ENCODE data around the gene CLIP1. TPM values are rescaled to one million over a fixed set of nuclear protein-coding genes. Genes with fewer than 3 reads are reported as not detected.
A peak's percentile ranks its signal among the peaks of the same experiment; 100 is the strongest.
"Not testable (repeated sequence)": the region's sequence is repeated elsewhere in the genome, so short reads cannot be mapped to it uniquely, and the experiment has no call there.

CLIP1 gene
- total RNA-seq, 1 experiment from 2014 or later: 42.9 TPM

GRCh38 chr12:122464317-122465042 lies 42.0 kb upstream of the CLIP1 start:
- H3K27me3 ChIP-seq (ENCODE audit: insufficient read depth, low read length); H3K9me3 ChIP-seq (ENCODE audit: control insufficient read depth in 1 of 2, insufficient read depth in 1 of 2, low read depth in 1 of 2, low read length in 2 of 2); RAD21 ChIA-PET (ENCODE audit: low non-redundant PET in 1 of 2, low total read pairs in 2 of 2, uncharacterized antibody in 2 of 2, unreplicated experiment in 2 of 2); H3K79me2 ChIP-seq (ENCODE audit: insufficient read depth, low read length); intact Hi-C loops (cut with micrococcal nuclease); H3K36me3 ChIP-seq (ENCODE audit: control insufficient read depth in 1 of 2, insufficient read depth in 2 of 2, low read length in 2 of 2); H3K27ac ChIP-seq (ENCODE audit: low read depth, low read length); H4K20me1 ChIP-seq (ENCODE audit: insufficient read depth); BruUV-seq (replicated peaks); H3K9me2 ChIP-seq (ENCODE audit: insufficient read depth); POLR2A ChIA-PET: not testable (repeated sequence)
- CTCF ChIA-PET: interaction anchor here (2.1 to 3.0 kb wide), 2 partner anchors 62 to 65 kb away, joined by 5 to 12 read pairs; no protein-coding TSS in a partner anchor
- TF ChIP-seq MAX (IDR thresholded peaks at IDR 0.05): peak; percentile 59; the same call in 1 of the 2 replicates
- TF ChIP-seq CBX3 (IDR thresholded peaks at IDR 0.05; ENCODE audit: low read depth): peak; percentile 78
- peak; percentile 76 for TF ChIP-seq SP1 (IDR thresholded peaks at IDR 0.05; ENCODE audit: low read depth)
- TF ChIP-seq YY1 (IDR thresholded peaks at IDR 0.05; ENCODE audit: extremely low read depth, insufficient replicate concordance, low read depth, low read length): peak; percentile 39
- peak; percentile 72 for TF ChIP-seq SIN3A (IDR thresholded peaks at IDR 0.05; ENCODE audit: low read depth)
- peak; percentile 25; the same call in 1 of the 2 replicates for TF ChIP-seq POLR2AphosphoS5 (IDR thresholded peaks at IDR 0.05; ENCODE audit: low read depth, low read length)
- TF ChIP-seq FOSL1 (IDR thresholded peaks at IDR 0.05; ENCODE audit: low read depth): peak; percentile 71
- peak; percentile 78 for TF ChIP-seq ATF3 (IDR thresholded peaks at IDR 0.05)
- TF ChIP-seq CEBPB (IDR thresholded peaks at IDR 0.05; ENCODE audit: low read depth): peak; percentile 92
- peak; percentile 74 for TF ChIP-seq JUND (IDR thresholded peaks at IDR 0.05)
- peak; percentile 88 for TF ChIP-seq SRF (IDR thresholded peaks at IDR 0.05; ENCODE audit: low read depth)
- Histone ChIP-seq H3K4me1 (ENCODE audit: control insufficient read depth in 1 of 2, insufficient read depth in 2 of 2, low read length in 2 of 2) (peaks cover 8 to 27% of the 10 kb centered on the region in 2 experiments), H2AFZ (ENCODE audit: low read depth, low read length, poor library complexity, severe bottlenecking) (peak overlapping the region; percentile 55), H3K4me3 (replicated peaks in 1 of 2; ENCODE audit: low read depth in 1 of 2, low read length in 2 of 2) (peak overlapping the region in 1 of 2 experiments; percentile 3; a peak in 1 of 4 replicates), H3K9ac (ENCODE audit: low read length) (peak overlapping the region; percentile 32), H3K4me2 (ENCODE audit: low read length) (peak overlapping the region; percentile 50)
- DNase-seq (ENCODE audit: low read depth, low spot score): peak; percentile 86
- peak; percentile 76 for ATAC-seq

All from HCT116 (cell line).